ENCODE results near the gene C11orf97. TPM values are rescaled to one million over a fixed set of nuclear protein-coding genes. Genes with fewer than 3 reads are reported as not detected.
"Not testable (repeated sequence)": the region's sequence is repeated elsewhere in the genome, so short reads cannot be mapped to it uniquely, and the experiment has no call there.

Gene C11orf97, protein sequence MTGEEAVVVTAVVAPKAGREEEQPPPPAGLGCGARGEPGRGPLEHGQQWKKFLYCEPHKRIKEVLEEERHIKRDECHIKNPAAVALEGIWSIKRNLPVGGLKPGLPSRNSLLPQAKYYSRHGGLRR
- polyA plus RNA-seq: not detected

DNA sequence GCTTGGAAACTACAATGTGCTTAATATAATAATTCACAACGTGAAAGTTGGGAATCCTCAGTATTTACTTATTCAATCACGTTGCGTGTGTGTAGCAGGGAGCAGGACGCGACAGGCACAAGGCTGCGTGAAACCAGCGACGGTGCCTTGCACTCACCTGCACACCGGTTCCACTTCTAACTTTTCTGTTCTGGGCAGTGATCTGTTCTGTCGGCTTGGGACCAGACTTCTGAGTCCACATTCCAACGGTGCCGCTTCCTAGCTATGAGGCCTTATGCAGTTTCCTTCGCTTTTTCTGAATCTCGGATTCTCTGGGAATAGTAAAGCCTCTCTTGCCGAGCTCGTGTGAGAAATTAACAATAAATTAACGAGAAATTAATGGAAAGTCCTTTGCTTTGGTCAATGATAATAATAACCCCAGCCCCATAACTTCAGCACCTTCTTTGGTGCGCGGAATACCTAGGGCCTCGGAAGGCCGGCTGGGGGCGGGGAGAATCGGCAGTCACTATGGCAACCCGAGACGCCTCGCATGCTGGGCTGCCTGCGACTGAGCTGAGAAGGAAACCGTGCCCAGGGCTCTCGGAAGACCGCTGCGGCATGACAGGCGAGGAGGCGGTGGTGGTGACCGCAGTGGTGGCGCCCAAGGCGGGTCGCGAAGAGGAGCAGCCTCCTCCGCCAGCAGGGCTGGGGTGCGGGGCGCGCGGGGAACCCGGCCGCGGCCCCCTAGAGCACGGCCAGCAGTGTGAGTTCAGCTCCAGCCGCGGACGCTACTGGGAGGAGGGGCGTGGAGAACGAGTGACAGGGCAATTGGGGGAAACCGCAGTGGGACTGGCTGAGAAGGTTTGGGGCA, at the start of gene C11orf97:
Gene C11orf97 (plus strand): TSS at position 530 of the 850 bp plus-strand sequence. CDS start 68 bp downstream, at position 598.
- H3K4me3 Mint-ChIP-seq: peak within 1 kb of the TSS; percentile 80 to 87 (median 86)
- H3K36me3 Mint-ChIP-seq: no peaks in the 10 kb centered on the region
- peaks cover 21 to 24% of the 10 kb centered on the region in 2 donors for H3K4me1 Mint-ChIP-seq
- peaks cover 5 to 13% (median 8%) of the 10 kb centered on the region in 3 donors for H3K27me3 Mint-ChIP-seq (ENCODE audit: low read depth in 3 of 3)
- peak within 1 kb of the TSS; percentile 52 to 84 (median 62) for H3K27ac Mint-ChIP-seq
- no peaks in the 10 kb centered on the region for H3K9me3 Mint-ChIP-seq
- DNase-seq: peak; percentile 74 to 78 (median 76)

DNA sequence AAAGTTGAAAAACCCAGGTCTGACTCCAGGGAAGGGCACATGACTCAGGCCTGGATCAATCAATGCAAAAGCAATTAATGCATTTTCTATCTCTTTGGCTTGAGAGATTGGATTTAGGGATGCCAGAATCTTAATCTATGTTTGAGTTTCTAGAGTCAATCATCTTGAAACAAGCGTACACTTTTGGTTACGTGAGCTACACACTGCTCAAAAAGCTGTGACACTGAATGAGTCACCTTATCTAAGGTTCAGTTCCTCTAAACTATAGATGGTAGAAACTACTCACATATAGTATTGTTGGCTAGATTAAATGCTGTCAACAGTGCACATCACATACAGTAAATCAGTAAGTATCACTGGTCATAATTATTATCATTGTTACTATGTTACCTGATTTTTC, 42.8 kb upstream of the C11orf97 start:
- peaks cover 28 to 34% (median 33%) of the 10 kb centered on the region in 3 donors for H3K36me3 Mint-ChIP-seq
- H3K4me3 Mint-ChIP-seq: no peak overlapping the region
- H3K4me1 Mint-ChIP-seq: peaks cover 20 to 29% of the 10 kb centered on the region in 2 donors
- peaks cover 0 to 9% (median 2%) of the 10 kb centered on the region in 3 donors for H3K27me3 Mint-ChIP-seq (ENCODE audit: low read depth in 3 of 3)
- no peak for DNase-seq
- no peaks in the 10 kb centered on the region for H3K9me3 Mint-ChIP-seq
- H3K27ac Mint-ChIP-seq: no peak overlapping the region

DNA sequence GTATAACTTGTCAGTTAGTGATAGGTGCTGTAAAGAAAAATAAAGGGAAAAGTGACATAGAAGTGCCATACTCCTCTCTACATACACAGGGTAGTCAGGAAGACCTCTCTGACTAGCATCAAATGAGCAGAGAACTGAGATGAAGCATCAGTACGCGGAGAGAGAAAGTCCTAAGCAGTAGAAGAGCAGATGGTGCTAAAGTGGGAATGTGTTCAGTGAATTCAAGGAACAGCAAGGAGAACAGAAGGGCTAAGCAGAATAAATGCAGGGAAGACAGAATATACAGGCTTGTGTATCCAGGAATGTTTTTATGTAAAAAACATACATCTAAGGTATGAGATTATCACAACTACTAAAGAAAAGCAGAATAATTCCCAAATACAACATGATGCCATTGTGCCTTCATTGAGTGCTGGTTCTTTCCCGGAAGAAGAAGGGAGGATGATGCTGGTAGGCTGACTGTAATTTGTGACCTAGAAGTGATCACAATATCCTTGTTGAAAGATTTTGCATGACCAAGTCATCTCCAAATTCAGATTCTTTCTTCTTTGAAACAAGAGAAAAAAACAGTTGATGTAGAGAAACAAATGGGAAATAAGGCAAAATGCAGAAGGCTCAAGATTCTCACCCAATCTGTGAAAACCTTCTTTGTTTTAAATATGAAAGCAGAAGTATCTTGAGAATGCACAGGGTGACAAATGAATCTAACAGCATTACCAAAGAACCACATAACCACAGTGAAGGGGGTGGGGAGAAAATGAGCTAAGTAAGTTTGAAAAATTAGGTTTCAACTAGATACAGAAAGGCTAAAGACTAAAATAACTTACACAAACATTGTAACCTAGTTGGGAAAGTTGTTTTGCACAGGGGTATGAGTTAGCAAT, 39.1 kb upstream of the C11orf97 start:
- Mint-ChIP-seq H3K27ac (peak overlapping the region; percentile 87 to 98 (median 93)), H3K27me3 (ENCODE audit: low read depth in 3 of 3) (peaks cover 2 to 7% (median 3%) of the 10 kb centered on the region in 3 donors), H3K36me3 (peaks cover 12 to 19% (median 16%) of the 10 kb centered on the region in 3 donors), H3K9me3 (no peaks in the 10 kb centered on the region), H3K4me3 (peak overlapping the region; percentile 66 to 90 (median 80)), H3K4me1 (peaks cover 29 to 36% of the 10 kb centered on the region in 2 donors)
- DNase-seq: peak; percentile 72 to 78 (median 73)

DNA sequence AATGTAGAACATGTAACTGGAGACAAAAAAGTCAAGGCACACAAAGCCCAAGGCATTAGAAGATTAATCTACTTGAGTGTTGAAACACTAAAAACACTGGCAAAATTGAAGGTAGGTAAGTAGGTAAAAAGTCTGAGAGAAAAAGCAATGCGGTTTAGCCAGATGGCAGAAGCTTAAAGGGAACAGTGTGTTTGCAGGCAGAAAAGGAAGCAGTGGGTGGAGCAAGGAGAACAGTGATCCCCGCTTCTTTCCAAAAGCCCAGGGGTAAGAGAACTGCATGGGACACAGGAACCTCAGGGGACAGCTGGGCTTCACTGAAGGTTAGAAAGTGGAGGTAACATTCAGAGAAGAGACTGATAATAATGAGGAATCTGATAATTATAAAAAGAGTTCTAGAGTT, 34.6 kb upstream of the C11orf97 start:
- Mint-ChIP-seq H3K27me3 (ENCODE audit: low read depth in 3 of 3) (peaks cover 2 to 7% (median 3%) of the 10 kb centered on the region in 3 donors), H3K4me3 (no peak overlapping the region), H3K27ac (peak overlapping the region in 4 of 6 donors; percentile 13 to 73 (median 34)), H3K36me3 (peaks cover 16 to 28% (median 23%) of the 10 kb centered on the region in 3 donors), H3K9me3 (no peaks in the 10 kb centered on the region), H3K4me1 (peaks cover 24 to 26% of the 10 kb centered on the region in 2 donors)
- DNase-seq: no peak

DNA sequence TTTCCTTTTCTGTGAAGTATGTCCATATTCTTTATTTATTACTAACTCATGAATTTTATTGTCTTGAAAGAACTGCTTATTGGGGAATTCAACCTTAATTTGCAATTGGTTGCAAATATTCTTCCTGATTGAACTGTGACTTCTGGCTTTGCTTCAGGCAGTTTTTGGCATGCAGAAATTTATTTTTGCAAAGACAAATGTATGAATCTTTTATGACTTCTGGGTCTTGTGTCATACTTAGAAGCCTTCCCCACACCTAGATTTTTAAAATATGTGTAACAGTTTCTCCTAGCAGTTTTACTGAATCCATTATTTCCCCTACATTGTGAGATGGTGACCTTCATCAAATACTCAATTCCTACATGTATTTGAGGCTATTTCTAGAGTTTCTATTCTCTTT, 30.9 kb upstream of the C11orf97 start:
- Mint-ChIP-seq H3K27me3 (ENCODE audit: low read depth in 3 of 3) (peaks cover 0 to 3% (median 1%) of the 10 kb centered on the region in 3 donors), H3K36me3 (peaks cover 38 to 50% (median 39%) of the 10 kb centered on the region in 3 donors), H3K4me1 (peaks cover 5 to 6% of the 10 kb centered on the region in 2 donors), H3K27ac (no peak overlapping the region), H3K4me3 (no peak overlapping the region), H3K9me3 (no peaks in the 10 kb centered on the region)
- no peak for DNase-seq

DNA sequence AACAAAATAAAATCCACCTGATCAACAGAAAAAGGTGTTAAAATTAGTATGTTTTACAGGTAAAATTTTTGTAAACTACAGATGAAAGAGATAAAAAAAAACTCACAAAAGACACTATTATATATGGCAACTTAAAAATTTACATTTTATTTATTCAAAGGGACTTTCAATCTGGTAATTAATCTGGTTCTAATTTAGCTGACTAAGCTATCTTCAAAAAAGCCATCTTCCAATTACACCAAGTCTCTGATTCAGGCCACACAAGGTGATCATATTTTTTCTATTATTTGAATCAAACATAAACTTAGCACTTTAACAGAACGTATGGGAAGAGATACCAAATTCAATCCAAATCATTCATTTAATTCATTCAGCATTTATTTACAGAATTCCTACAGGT, 26.2 kb upstream of the C11orf97 start:
- DNase-seq: no peak
- H3K27ac Mint-ChIP-seq: no peak overlapping the region
- H3K4me3 Mint-ChIP-seq: no peak overlapping the region
- H3K27me3 Mint-ChIP-seq (ENCODE audit: low read depth in 3 of 3): no peaks in the 10 kb centered on the region
- peaks cover 0 to 5% of the 10 kb centered on the region in 2 donors for H3K4me1 Mint-ChIP-seq
- no peaks in the 10 kb centered on the region for H3K9me3 Mint-ChIP-seq
- H3K36me3 Mint-ChIP-seq: peaks cover 56 to 74% (median 64%) of the 10 kb centered on the region in 3 donors

DNA sequence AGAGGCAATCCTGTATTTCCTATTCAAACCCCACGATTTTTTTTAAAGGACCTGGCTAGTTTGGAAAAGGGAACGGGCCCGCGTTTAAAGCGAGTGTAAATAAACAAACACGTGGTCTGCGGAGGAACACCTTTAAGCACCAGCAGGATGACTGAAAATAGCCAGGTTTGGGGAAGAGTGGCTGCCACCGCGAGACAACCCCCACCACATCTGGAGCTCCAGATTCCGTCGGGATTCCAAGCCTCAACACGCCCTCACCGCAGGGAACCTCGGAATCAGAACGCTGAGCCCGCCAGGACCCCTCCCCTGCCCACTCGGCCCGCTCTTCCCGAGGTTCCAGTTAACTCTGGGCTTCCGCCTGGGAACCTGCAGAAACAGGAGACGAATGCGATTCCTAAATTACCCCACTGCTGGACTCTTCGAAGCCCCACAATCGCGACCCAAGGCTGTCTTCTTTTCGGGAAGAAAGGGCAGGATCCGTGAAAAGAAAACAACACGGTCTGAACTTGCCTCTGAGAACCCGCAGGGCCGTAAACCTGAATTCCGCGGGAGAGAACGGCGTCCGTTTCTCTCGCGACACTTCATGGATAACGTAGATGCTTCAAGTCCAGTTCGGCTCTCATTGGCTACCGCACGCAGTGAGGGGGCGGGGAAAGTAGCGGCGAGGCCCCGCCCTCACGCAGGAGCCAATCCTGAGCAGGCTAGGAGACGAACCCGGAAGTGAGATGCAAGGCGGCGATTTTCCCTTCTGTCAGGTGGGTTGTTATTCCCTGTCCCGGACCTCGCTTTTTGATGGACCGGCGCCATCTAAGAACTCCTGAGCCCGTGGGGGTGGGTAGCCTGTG, 18.8 kb upstream of the C11orf97 start, which contains the start of the genes ANKRD49 and MRE11:
Gene ANKRD49 (plus strand): TSS at position 704 of the 845 bp plus-strand sequence. CDS start 2,710 bp downstream, outside the sequence.
Gene MRE11 (minus strand): TSS at position 564 of the 845 bp plus-strand sequence. CDS start 1,043 bp downstream, outside the sequence.
- H3K36me3 Mint-ChIP-seq: peaks cover 15 to 32% (median 23%) of the 10 kb centered on the region in 3 donors
- H3K4me3 Mint-ChIP-seq: peak within 1 kb of the TSS; percentile 95 to 98 (median 97)
- H3K9me3 Mint-ChIP-seq: no peaks in the 10 kb centered on the region
- H3K4me1 Mint-ChIP-seq: peaks cover 32 to 47% of the 10 kb centered on the region in 2 donors
- H3K27me3 Mint-ChIP-seq (ENCODE audit: low read depth in 3 of 3): peaks cover 0 to 9% (median 8%) of the 10 kb centered on the region in 3 donors
- H3K27ac Mint-ChIP-seq: peak within 1 kb of the TSS; percentile 93 to 98 (median 96)
- peak; percentile 96 to 97 (median 97) for DNase-seq

DNA sequence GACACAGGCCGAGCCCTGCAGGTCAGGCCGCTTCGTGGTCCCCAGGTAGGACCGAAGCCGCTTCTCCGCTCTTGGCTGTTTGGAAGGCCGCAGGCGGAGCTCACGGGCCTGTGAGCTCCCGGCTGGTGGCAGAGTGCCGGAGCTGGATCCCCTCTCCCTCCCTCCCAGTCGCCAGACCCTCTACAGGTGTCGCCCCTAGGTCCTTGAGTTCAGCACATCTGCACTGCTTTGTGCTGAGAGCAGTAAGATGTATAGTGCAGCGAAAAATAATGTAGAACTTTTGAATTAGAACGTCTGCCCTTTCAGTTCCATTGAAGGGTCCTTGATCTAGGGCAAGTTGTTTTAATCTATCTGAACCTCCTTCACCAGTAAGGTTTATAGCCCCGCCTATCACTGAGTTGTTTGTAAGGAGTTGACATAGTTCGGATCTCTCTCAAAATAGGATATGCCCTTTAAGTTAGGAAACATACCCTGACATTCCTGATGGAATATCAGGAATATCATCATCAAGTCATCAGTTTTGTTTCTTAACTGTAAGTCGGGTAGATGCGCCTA, 18.1 kb upstream of the C11orf97 start:
- H3K9me3 Mint-ChIP-seq: no peaks in the 10 kb centered on the region
- peak overlapping the region; percentile 93 to 98 (median 96) for H3K27ac Mint-ChIP-seq
- peaks cover 8 to 29% (median 16%) of the 10 kb centered on the region in 3 donors for H3K36me3 Mint-ChIP-seq
- peaks cover 32 to 47% of the 10 kb centered on the region in 2 donors for H3K4me1 Mint-ChIP-seq
- H3K4me3 Mint-ChIP-seq: peak overlapping the region; percentile 95 to 98 (median 97)
- H3K27me3 Mint-ChIP-seq (ENCODE audit: low read depth in 3 of 3): peaks cover 0 to 9% (median 8%) of the 10 kb centered on the region in 3 donors
- no peak for DNase-seq

DNA sequence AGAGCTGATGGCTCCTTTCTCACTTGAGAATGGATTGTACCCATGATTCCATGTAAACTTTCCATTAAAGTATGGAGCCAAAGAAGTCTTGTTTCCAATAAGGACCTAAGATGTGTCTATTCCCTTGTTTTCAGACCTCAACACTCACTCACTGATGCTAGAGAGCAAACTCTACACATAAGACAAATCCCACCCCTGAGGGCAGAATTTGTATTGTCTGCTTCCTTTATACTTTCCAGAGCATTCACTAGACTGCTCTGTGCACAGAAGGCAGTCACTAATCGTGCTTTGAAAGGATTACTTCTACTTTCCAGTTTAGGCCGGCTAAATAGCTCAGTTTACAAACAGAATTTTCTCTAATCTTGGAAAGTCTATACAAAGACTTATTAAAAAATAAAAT, 12.1 kb upstream of the C11orf97 start:
- Mint-ChIP-seq H3K9me3 (no peaks in the 10 kb centered on the region), H3K36me3 (peaks cover 0 to 35% (median 10%) of the 10 kb centered on the region in 3 donors), H3K27me3 (ENCODE audit: low read depth in 3 of 3) (peaks cover 0 to 2% (median 0%) of the 10 kb centered on the region in 3 donors), H3K4me3 (no peak overlapping the region), H3K27ac (no peak overlapping the region), H3K4me1 (peaks cover 2 to 15% of the 10 kb centered on the region in 2 donors)
- no peak for DNase-seq

DNA sequence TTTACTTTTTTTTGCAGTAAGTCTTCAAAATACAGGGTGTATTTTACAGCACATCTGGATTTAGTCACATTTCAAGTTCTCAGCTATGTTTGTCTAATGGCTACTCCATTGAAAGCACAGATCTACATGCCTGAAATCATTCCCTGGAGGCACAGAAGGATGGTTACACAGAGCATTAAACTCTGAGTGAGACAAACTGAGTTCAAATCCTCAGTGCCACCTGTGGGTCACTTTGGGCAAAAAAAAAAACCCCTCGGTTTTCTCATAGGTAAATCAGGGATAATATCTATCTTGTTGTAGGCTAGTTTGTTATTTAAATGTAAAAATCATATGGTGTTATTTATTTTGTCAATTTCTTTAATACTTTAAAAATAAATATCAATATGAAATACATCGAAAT, 10.7 kb upstream of the C11orf97 start:
- peaks cover 0 to 2% (median 0%) of the 10 kb centered on the region in 3 donors for H3K27me3 Mint-ChIP-seq (ENCODE audit: low read depth in 3 of 3)
- no peaks in the 10 kb centered on the region for H3K9me3 Mint-ChIP-seq
- peaks cover 0 to 34% (median 9%) of the 10 kb centered on the region in 3 donors for H3K36me3 Mint-ChIP-seq
- DNase-seq: no peak
- no peak overlapping the region for H3K27ac Mint-ChIP-seq
- peaks cover 0 to 1% of the 10 kb centered on the region in 2 donors for H3K4me1 Mint-ChIP-seq
- H3K4me3 Mint-ChIP-seq: no peak overlapping the region

DNA sequence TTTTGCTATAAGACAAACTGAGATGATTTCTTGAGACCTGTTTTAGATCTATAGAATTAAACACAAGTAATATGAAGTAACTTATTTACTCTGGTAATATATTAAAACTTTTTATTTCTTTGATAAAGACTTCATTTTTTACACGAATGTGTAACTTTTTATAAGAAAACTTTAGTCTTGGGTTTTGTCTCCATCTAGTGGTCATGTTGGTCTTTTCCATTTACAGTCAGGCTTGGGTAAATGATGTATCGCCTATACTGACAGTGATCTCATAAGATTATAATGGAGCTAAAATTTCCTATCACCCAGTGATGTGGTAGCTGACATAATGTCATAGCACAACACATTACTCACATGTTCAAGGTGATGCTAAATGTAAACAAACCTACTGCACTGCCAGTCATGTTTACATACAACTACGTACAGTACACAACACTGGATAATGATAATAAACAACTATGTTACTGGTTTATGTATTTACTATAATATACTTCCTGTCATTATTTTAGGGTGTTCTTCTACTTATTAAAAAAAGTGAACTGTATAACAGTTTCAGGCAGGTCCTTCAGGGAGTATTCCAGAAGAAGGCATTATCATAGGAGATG, 7.5 kb upstream of the C11orf97 start:
- H3K27me3 Mint-ChIP-seq (ENCODE audit: low read depth in 3 of 3): peaks cover 0 to 3% (median 2%) of the 10 kb centered on the region in 3 donors
- peaks cover 0 to 11% (median 5%) of the 10 kb centered on the region in 3 donors for H3K36me3 Mint-ChIP-seq

DNA sequence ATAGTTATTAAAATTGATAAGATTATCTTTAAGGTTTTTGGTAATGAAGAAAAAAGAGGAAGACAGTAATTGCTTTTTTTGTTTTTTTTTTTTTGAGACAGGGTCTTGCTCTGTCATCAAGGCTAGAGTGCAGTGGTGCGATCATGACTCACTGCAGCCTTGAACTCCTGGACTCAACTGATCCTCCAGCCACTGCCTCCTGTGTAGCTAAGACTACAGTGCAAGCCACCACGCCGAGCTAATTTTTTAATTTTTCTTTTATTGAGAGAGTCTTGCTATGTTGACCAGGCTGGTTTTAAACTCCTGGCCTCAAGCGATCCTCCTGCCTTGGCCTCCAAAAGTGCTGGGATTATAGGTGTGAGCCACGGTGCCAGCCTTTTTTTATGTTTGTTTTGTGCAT, 5.7 kb upstream of the C11orf97 start:
- not testable (repeated sequence) for H3K27ac Mint-ChIP-seq; H3K4me1 Mint-ChIP-seq; H3K9me3 Mint-ChIP-seq; H3K36me3 Mint-ChIP-seq; H3K4me3 Mint-ChIP-seq; DNase-seq; H3K27me3 Mint-ChIP-seq (ENCODE audit: low read depth in 3 of 3)

More for the DNA sequence above, 7.5 kb upstream of the C11orf97 start:
- peak; percentile 45 to 61 (median 56) for DNase-seq
- Mint-ChIP-seq H3K9me3 (no peaks in the 10 kb centered on the region), H3K4me3 (no peak overlapping the region), H3K4me1 (no peaks in the 10 kb centered on the region), H3K27ac (no peak overlapping the region)

Data from immature natural killer cell (primary cell).